ENCODE data around the gene ACTMAP. TPM values are rescaled to one million over a fixed set of nuclear protein-coding genes. Genes with fewer than 3 reads are reported as not detected.
A peak's percentile ranks its signal among the peaks of the same experiment; 100 is the strongest.

The ACTMAP gene
- total RNA-seq, 1 donor from 2014 or later, result 10.4 TPM

GRCh38 chr19:40762754-40763470, 12.6 kb upstream of the ACTMAP start:
- Mint-ChIP-seq H3K4me3 (ENCODE audit: unreplicated experiment) (no peak overlapping the region), H3K27ac (ENCODE audit: unreplicated experiment) (no peak overlapping the region), H3K27me3 (ENCODE audit: low read depth) (no peaks in the 10 kb centered on the region), H3K4me1 (ENCODE audit: low read depth) (no peaks in the 10 kb centered on the region), H3K36me3 (ENCODE audit: low read depth) (peaks cover 51% of the 10 kb centered on the region), H3K9me3 (ENCODE audit: low read depth) (no peaks in the 10 kb centered on the region)
- no peak for DNase-seq (ENCODE audit: low spot score)
- no peak for TF ChIP-seq CTCF (IDR thresholded peaks at IDR 0.05)

- no peaks in the 10 kb centered on the region for H3K27me3 Mint-ChIP-seq (ENCODE audit: low read depth)
- no peak for TF ChIP-seq CTCF (IDR thresholded peaks at IDR 0.05)
- H3K4me1 Mint-ChIP-seq (ENCODE audit: low read depth), result peaks cover 15% of the 10 kb centered on the region
- H3K9me3 Mint-ChIP-seq (ENCODE audit: low read depth), result no peaks in the 10 kb centered on the region
- no peak overlapping the region for H3K27ac Mint-ChIP-seq (ENCODE audit: unreplicated experiment)
- no peak overlapping the region for H3K4me3 Mint-ChIP-seq (ENCODE audit: unreplicated experiment)
- H3K36me3 Mint-ChIP-seq (ENCODE audit: low read depth), result peaks cover 47% of the 10 kb centered on the region
- DNase-seq (ENCODE audit: low spot score), result no peak
Observed at GRCh38 chr19:40759352-40759751, 9.1 kb upstream of the ACTMAP start.

- no peaks in the 10 kb centered on the region for H3K9me3 Mint-ChIP-seq (ENCODE audit: low read depth)
- DNase-seq (ENCODE audit: low spot score), result no peak
- H3K4me1 Mint-ChIP-seq (ENCODE audit: low read depth), result peaks cover 19% of the 10 kb centered on the region
- peaks cover 39% of the 10 kb centered on the region for H3K36me3 Mint-ChIP-seq (ENCODE audit: low read depth)
- H3K27me3 Mint-ChIP-seq (ENCODE audit: low read depth), result no peaks in the 10 kb centered on the region
- no peak for TF ChIP-seq CTCF (IDR thresholded peaks at IDR 0.05)
- H3K4me3 Mint-ChIP-seq (ENCODE audit: unreplicated experiment), result no peak overlapping the region
- H3K27ac Mint-ChIP-seq (ENCODE audit: unreplicated experiment), result no peak overlapping the region
Observed at GRCh38 chr19:40758491-40758890, 8.2 kb upstream of the ACTMAP start.

GRCh38 chr19:40756502-40757110, 6.3 kb upstream of the ACTMAP start:
- Mint-ChIP-seq H3K27me3 (ENCODE audit: low read depth) (no peaks in the 10 kb centered on the region), H3K36me3 (ENCODE audit: low read depth) (peaks cover 30% of the 10 kb centered on the region)

GRCh38 chr19:40755791-40756190, 5.5 kb upstream of the ACTMAP start:
- Mint-ChIP-seq H3K27me3 (ENCODE audit: low read depth) (no peaks in the 10 kb centered on the region), H3K9me3 (ENCODE audit: low read depth) (no peaks in the 10 kb centered on the region), H3K36me3 (ENCODE audit: low read depth) (peaks cover 26% of the 10 kb centered on the region), H3K4me3 (ENCODE audit: unreplicated experiment) (no peak overlapping the region), H3K27ac (ENCODE audit: unreplicated experiment) (peak overlapping the region; percentile 32), H3K4me1 (ENCODE audit: low read depth) (peaks cover 33% of the 10 kb centered on the region)
- DNase-seq (ENCODE audit: low spot score), result no peak
- TF ChIP-seq CTCF (IDR thresholded peaks at IDR 0.05), result no peak

More at GRCh38 chr19:40756502-40757110, 6.3 kb upstream of the ACTMAP start:
- TF ChIP-seq CTCF (IDR thresholded peaks at IDR 0.05), result no peak
- Mint-ChIP-seq H3K4me3 (ENCODE audit: unreplicated experiment) (no peak overlapping the region), H3K27ac (ENCODE audit: unreplicated experiment) (peak overlapping the region; percentile 45), H3K9me3 (ENCODE audit: low read depth) (no peaks in the 10 kb centered on the region), H3K4me1 (ENCODE audit: low read depth) (peaks cover 33% of the 10 kb centered on the region)
- DNase-seq (ENCODE audit: low spot score), result no peak

Data from chondrocyte (in vitro differentiated cells).